ENCODE measurements around the gene MAG. TPM values are rescaled to one million over a fixed set of nuclear protein-coding genes. Genes with fewer than 3 reads are reported as not detected.
A peak's percentile ranks its signal among the peaks of the same experiment; 100 is the strongest.

MAG gene
- total RNA-seq, 4 donors from 2014 or later, result 1.7 to 19.2 (median 2.7) TPM; not detected in 1

DNA sequence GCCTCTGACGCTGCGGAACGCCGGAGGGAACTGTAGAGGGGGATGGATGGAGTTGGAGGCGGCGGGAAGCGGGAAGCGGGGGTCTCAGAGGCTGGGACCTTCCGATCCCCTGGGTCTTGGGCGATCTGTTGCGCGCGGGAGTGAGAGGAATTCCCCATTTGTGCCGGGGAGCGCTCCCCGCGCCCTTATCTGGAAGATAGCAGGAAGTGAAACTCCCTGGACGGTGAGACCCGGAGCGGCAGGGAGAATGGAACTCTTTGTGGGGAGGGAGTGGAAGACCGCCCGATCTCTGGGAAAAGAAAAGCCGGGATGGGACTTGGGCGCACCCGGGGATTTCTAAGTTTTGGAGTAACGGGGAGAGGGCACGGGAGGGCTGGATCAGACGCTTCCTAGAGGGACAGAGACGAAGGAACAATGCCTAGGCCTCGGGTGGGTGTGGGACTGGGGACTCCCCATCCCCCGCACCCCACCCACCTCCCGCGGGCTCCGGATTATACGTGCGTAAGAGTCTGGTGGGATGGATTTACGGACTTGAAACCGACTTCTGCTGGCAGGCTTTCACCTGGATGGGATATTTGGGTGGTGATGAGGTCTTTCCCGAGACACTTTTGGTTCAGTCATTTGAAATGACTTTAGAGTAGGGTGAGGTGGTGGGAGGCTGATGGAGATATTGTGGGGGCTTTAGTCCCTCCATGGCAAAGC lies 42.7 kb upstream of the MAG start:
- Histone ChIP-seq H3K9me3 (no peaks in the 10 kb centered on the region), H3K4me1 (peaks cover 7 to 9% of the 10 kb centered on the region in 2 donors), H3K36me3 (peaks cover 0 to 4% of the 10 kb centered on the region in 2 donors), H3K4me3 (replicated peaks in 1 of 3) (peak overlapping the region; percentile 75 to 77 (median 77)), H3K27me3 (no peaks in the 10 kb centered on the region), H3K27ac (peak overlapping the region; percentile 98 to 99 (median 98))
- whole genome bisulfite sequencing, 2 donors, result 8 to 18% methylated on average over 22 to 39 of the region's 39 CpGs
- intact Hi-C loops (cut with DNase I), result loop anchor here (2.0 kb wide), 1 partner anchor 18 kb away; no protein-coding TSS in a partner anchor
- no peak for DNase-seq
- TF ChIP-seq, protein P1, sequence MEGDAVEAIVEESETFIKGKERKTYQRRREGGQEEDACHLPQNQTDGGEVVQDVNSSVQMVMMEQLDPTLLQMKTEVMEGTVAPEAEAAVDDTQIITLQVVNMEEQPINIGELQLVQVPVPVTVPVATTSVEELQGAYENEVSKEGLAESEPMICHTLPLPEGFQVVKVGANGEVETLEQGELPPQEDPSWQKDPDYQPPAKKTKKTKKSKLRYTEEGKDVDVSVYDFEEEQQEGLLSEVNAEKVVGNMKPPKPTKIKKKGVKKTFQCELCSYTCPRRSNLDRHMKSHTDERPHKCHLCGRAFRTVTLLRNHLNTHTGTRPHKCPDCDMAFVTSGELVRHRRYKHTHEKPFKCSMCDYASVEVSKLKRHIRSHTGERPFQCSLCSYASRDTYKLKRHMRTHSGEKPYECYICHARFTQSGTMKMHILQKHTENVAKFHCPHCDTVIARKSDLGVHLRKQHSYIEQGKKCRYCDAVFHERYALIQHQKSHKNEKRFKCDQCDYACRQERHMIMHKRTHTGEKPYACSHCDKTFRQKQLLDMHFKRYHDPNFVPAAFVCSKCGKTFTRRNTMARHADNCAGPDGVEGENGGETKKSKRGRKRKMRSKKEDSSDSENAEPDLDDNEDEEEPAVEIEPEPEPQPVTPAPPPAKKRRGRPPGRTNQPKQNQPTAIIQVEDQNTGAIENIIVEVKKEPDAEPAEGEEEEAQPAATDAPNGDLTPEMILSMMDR (IDR thresholded peaks at IDR 0.05), result no peak
- no peak for TF ChIP-seq POLR2A (IDR thresholded peaks at IDR 0.05)

DNA sequence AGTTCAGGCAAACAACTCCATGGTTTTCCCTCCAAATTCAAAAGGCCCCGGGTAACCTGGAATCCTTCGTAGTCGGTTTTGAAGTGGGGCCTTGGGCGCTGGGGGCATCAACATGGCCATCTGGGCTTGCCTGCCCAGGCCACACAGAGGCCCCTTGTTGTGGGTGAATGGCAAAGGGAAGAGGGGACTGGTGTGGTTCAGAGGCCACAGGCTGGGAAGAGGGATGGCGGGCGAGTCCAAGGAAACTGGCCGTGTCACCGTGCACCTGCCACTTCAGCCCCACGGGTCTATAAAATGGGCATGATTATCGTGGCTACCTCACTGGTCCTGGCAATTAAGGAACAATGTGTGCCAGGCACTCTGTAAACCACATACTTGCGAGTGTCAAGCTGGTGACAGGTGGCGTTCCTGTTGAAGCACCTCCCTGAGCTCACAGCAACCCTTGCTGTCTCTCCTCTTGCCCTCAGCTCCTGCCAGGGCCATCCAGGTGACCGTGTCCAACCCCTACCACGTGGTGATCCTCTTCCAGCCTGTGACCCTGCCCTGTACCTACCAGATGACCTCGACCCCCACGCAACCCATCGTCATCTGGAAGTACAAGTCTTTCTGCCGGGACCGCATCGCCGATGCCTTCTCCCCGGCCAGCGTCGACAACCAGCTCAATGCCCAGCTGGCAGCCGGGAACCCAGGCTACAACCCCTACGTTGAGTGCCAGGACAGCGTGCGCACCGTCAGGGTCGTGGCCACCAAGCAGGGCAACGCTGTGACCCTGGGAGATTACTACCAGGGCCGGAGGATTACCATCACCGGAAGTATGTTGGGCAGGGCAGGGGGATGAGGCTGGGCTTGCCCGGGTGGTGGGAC lies 41.9 kb upstream of the MAG start:
- DNase-seq, result no peak
- H3K9me3 ChIP-seq, result no peaks in the 10 kb centered on the region
- peaks cover 7 to 9% of the 10 kb centered on the region in 2 donors for H3K4me1 ChIP-seq
- H3K27ac ChIP-seq, result no peak overlapping the region
- TF ChIP-seq, protein P1 (IDR thresholded peaks at IDR 0.05), result no peak
- no peak for TF ChIP-seq POLR2A (IDR thresholded peaks at IDR 0.05)
- H3K36me3 ChIP-seq, result peaks cover 2 to 9% of the 10 kb centered on the region in 2 donors
- H3K27me3 ChIP-seq, result no peaks in the 10 kb centered on the region
- WGBS, 2 donors, result 83 to 85% methylated on average over 29 to 34 of the region's 34 CpGs
- intact Hi-C loops (cut with DNase I), result loop anchor here (2.0 kb wide), 1 partner anchor 17 kb away; no protein-coding TSS in a partner anchor
- peak overlapping the region in 2 of 3 donors; percentile 75 to 77 for H3K4me3 ChIP-seq (replicated peaks in 1 of 3)

DNA sequence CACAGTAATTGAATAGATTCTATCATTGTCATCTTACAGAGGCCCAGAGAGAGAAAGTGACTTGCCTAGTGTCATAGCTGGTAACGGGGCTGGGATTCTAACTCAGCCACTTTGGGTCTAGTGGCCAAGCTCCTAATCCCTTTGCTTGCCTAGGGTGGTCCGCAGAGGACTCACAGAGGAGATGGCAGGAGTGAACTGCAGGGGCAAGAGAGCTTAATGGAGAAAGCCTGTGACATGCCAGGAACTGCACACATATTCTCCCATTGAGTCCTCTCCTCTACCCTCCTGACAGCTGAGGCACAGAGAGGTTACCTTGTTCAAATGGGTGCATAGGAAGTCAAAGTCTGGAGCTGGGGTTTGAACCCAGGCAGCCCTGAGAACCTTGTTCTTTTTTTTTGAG lies 40.5 kb upstream of the MAG start:
- Histone ChIP-seq H3K27me3 (no peaks in the 10 kb centered on the region), H3K36me3 (peaks cover 5 to 12% of the 10 kb centered on the region in 2 donors), H3K4me1 (peaks cover 7 to 9% of the 10 kb centered on the region in 2 donors), H3K4me3 (replicated peaks in 1 of 3) (no peak overlapping the region), H3K9me3 (no peaks in the 10 kb centered on the region), H3K27ac (no peak overlapping the region)
- no peak for DNase-seq
- intact Hi-C loops (cut with DNase I), result no loop called here
- 85 to 96% methylated on average over 2 of the region's 2 CpGs for WGBS, 2 donors
- no peak for TF ChIP-seq POLR2A (IDR thresholded peaks at IDR 0.05)
- TF ChIP-seq, protein P1 (IDR thresholded peaks at IDR 0.05), result no peak

DNA sequence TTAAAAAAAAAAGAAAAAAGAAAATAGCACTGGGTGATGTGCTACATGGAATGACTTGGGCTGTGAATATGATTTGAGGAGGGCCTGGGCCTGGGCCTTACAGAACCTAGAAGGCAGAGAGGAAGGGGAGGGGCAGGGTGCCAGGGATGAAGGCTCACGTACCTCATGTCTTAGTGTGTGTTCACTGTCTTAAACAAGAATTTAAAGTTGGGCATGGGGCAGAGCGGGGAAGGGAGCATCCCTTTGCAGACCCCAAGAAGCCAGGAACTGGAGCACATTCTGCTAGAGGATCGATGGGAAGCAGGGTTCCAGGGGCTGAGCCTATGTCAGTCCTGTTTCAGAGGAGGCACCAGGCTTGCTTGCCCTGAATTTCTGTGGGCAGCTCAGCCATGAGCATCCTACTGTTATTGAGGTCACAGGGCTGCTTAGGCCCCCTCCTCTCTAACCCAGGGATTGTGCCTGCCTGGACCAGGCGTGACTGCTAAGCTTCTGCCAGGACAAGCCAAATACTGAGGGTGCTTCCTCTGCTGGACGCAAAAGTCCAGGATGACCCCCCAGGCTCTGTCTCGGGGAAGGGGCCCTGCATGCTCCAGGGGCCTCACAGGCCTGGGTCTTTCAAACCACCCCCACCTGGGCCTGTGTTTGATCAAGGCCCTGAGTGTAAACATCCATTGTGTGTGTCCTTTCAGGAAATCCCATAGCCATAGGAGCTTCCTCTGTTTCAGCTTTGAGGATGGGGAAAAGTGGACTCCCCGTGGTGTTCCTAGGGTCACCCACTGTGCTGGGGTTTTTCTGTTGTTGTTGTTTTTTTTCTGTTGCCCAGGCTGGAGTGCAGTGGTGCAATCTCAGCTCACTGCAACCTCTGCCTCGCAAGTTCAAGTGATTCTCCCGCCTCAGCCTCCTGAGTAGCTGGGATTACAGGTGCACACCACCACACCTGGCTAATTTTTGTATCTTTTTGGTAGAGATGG lies 38.4 kb upstream of the MAG start:
- peaks cover 7 to 9% of the 10 kb centered on the region in 2 donors for H3K4me1 ChIP-seq
- TF ChIP-seq POLR2A (IDR thresholded peaks at IDR 0.05), result no peak
- TF ChIP-seq, protein P1 (IDR thresholded peaks at IDR 0.05), result no peak
- peaks cover 5 to 12% of the 10 kb centered on the region in 2 donors for H3K36me3 ChIP-seq
- no peaks in the 10 kb centered on the region for H3K27me3 ChIP-seq
- no peak overlapping the region for H3K4me3 ChIP-seq (replicated peaks in 1 of 3)
- DNase-seq, result no peak
- no peaks in the 10 kb centered on the region for H3K9me3 ChIP-seq
- 77 to 84% methylated on average over 5 to 9 of the region's 9 CpGs for WGBS, 2 donors
- intact Hi-C loops (cut with DNase I), result no loop called here
- no peak overlapping the region for H3K27ac ChIP-seq

All from thyroid gland (tissue), 4 donors.